H1 (cell line): ENCODE measurements around the gene MARCHF10. TPM values are rescaled to one million over a fixed set of nuclear protein-coding genes. Genes with fewer than 3 reads are reported as not detected.

Experiments used
- CTCF ChIA-PET: fragments of 300-600 bp; sonication (Branson Sonifier 250); formaldehyde crosslinking; loops from one replicate; lab custom pipeline; 2021; ENCODE audit not compliant: partially characterized antibody; lab: Charles Lee
- POLR2A ChIA-PET: fragments of 300-600 bp; sonication (Branson Sonifier 250); formaldehyde crosslinking; loops from one replicate; lab custom pipeline; 2021; ENCODE audit warnings: inconsistent platforms; ENCODE audit not compliant: partially characterized antibody; lab: Charles Lee
- DNase-seq, 2 experiments: peaks; one replicate each; pipeline versions ENCODE4 v3.0.0 to v3.0.0-alpha.2; 2010 to 2022; ENCODE audit warnings: low spot score in 2 of 2, low read depth in 1 of 2, mixed read lengths in 1 of 2
- FAIRE-seq: peaks from 2 replicates; lab custom pipeline; 2011; peaks lifted over from hg19 to GRCh38; lab: Jason Lieb, UNC
- H2AFZ ChIP-seq: 2 replicates; pipeline ENCODE4 v1.8.1; 2012; ENCODE audit warnings: low read length, inconsistent platforms
- H2AK5ac ChIP-seq: 2 replicates; pipeline ENCODE4 v1.6.1; 2013; ENCODE audit warnings: low read depth, low read length
- H2BK120ac ChIP-seq: replicated peaks from 2 replicates; pipeline ENCODE3; 2013; ENCODE audit warnings: low read depth, low read length, inconsistent platforms
- H2BK12ac ChIP-seq: 2 replicates; pipeline ENCODE4 v1.6.1; 2013; ENCODE audit warnings: low read depth, low read length
- H2BK15ac ChIP-seq: 2 replicates; pipeline ENCODE4 v1.6.1; 2013; ENCODE audit warnings: low read length
- H2BK20ac ChIP-seq: 2 replicates; pipeline ENCODE4 v1.6.1; 2013; ENCODE audit warnings: low read length
- H2BK5ac ChIP-seq: 2 replicates; pipeline ENCODE4 v1.6.1; 2013; ENCODE audit warnings: low read depth, low read length
- H3K14ac ChIP-seq: 2 replicates; pipeline ENCODE4 v1.6.1; 2013; ENCODE audit warnings: inconsistent platforms; ENCODE audit not compliant: insufficient read length
- H3K18ac ChIP-seq: 2 replicates; pipeline ENCODE4 v1.6.1; 2013; ENCODE audit warnings: low read length; ENCODE audit errors: extremely low read depth
- H3K23ac ChIP-seq: 2 replicates; pipeline ENCODE4 v1.6.1; 2013; ENCODE audit warnings: inconsistent platforms; ENCODE audit not compliant: insufficient read length
- H3K23me2 ChIP-seq: 2 replicates; pipeline ENCODE4 v1.6.1; 2013; ENCODE audit warnings: low read depth, low read length
- H3K27ac ChIP-seq: 2 replicates; pipeline ENCODE4 v1.6.1; 2011; ENCODE audit warnings: low read depth, low read length, inconsistent platforms
- H3K27me3 ChIP-seq, 4 experiments: replicated peaks in 1 of 4; 1 replicate in 1 of 4; 2 replicates in 3 of 4; pipeline versions ENCODE4 v1.6.1 to v1.8.1; 2011 to 2013; ENCODE audit warnings: low read length in 3 of 4, mild to moderate bottlenecking in 3 of 4, inconsistent platforms in 2 of 4, mixed read lengths in 2 of 4, moderate library complexity in 1 of 4; ENCODE audit not compliant: control insufficient read depth in 3 of 4, insufficient read depth in 3 of 4; ENCODE audit errors: extremely low read depth in 1 of 4
- H3K36me3 ChIP-seq, 4 experiments: 2 replicates each; pipeline versions ENCODE4 v1.6.1 to v1.8.1; 2011 to 2013; ENCODE audit warnings: mild to moderate bottlenecking in 4 of 4, low read length in 3 of 4, moderate library complexity in 2 of 4, control low read depth in 1 of 4, inconsistent platforms in 1 of 4; ENCODE audit not compliant: insufficient read depth in 4 of 4, control insufficient read depth in 2 of 4
- H3K4ac ChIP-seq: replicated peaks from 2 replicates; pipeline ENCODE3; 2013; ENCODE audit warnings: low read length, low read depth, mixed read lengths, inconsistent platforms; ENCODE audit not compliant: insufficient read length
- H3K4me1 ChIP-seq, 4 experiments: replicated peaks in 1 of 4; 1 replicate in 1 of 4; 2 replicates in 3 of 4; pipeline versions ENCODE4 v1.6.1 to v1.8.1; 2011 to 2013; ENCODE audit warnings: low read length in 3 of 4, inconsistent platforms in 2 of 4, mixed read lengths in 1 of 4; ENCODE audit not compliant: insufficient read depth in 4 of 4, control insufficient read depth in 3 of 4
- H3K4me2 ChIP-seq, 2 experiments: 2 replicates each; pipeline versions ENCODE4 v1.6.1 to v1.8.1; 2011 to 2013; ENCODE audit warnings: low read depth in 2 of 2, low read length in 2 of 2, control low read depth in 1 of 2, inconsistent platforms in 1 of 2, mild to moderate bottlenecking in 1 of 2; ENCODE audit not compliant: insufficient read depth in 1 of 2
- H3K4me3 ChIP-seq, 4 experiments: fragments of 200-600, 300-600 bp in 1 of 4; sonication (generic), shearing (Covaris generic), sonication (Bioruptor Twin) in 1 of 4; 2 replicates each; pipeline versions ENCODE4 v1.5.1 to v1.8.1; 2011 to 2016; ENCODE audit warnings: low read length in 4 of 4, low read depth in 3 of 4, control low read depth in 2 of 4, inconsistent platforms in 2 of 4, mild to moderate bottlenecking in 2 of 4, mixed read lengths in 1 of 4, moderate library complexity in 1 of 4; ENCODE audit not compliant: insufficient read depth in 2 of 4; ENCODE audit errors: extremely low read depth in 1 of 4
- H3K56ac ChIP-seq: replicated peaks from 2 replicates; pipeline ENCODE3; 2013; ENCODE audit warnings: low read depth, mild to moderate bottlenecking, mixed read lengths, low read length, inconsistent platforms; ENCODE audit not compliant: insufficient read length
- H3K79me1 ChIP-seq: 2 replicates; pipeline ENCODE4 v1.6.1; 2013; ENCODE audit warnings: low read depth, low read length, control low read depth
- H3K79me2 ChIP-seq, 2 experiments: 2 replicates each; pipeline versions ENCODE4 v1.6.1 to v1.8.1; 2012 to 2013; ENCODE audit warnings: low read length in 2 of 2, mild to moderate bottlenecking in 2 of 2, inconsistent platforms in 1 of 2; ENCODE audit not compliant: insufficient read depth in 2 of 2, control insufficient read depth in 1 of 2
- H3K9ac ChIP-seq, 4 experiments: replicated peaks in 1 of 4; 1 replicate in 1 of 4; 2 replicates in 3 of 4; pipeline versions ENCODE4 v1.6.1 to v1.8.1; 2011 to 2013; ENCODE audit warnings: low read depth in 3 of 4, low read length in 3 of 4, control low read depth in 2 of 4, mild to moderate bottlenecking in 2 of 4, moderate library complexity in 2 of 4, inconsistent platforms in 1 of 4; ENCODE audit errors: extremely low read depth in 1 of 4
- H3K9me3 ChIP-seq, 2 experiments: 2 replicates each; pipeline versions ENCODE4 v1.6.1 to v1.8.1; 2012 to 2013; ENCODE audit warnings: mild to moderate bottlenecking in 2 of 2, moderate library complexity in 2 of 2, control low read depth in 1 of 2, inconsistent platforms in 1 of 2, low read depth in 1 of 2, low read length in 1 of 2, mixed read lengths in 1 of 2; ENCODE audit not compliant: insufficient read depth in 2 of 2
- H4K20me1 ChIP-seq, 2 experiments: replicated peaks in 1 of 2; 2 replicates each; pipeline versions ENCODE3 to v1.8.1; 2011 to 2013; ENCODE audit warnings: inconsistent platforms in 2 of 2, low read length in 2 of 2, mild to moderate bottlenecking in 1 of 2; ENCODE audit not compliant: insufficient read depth in 2 of 2, control insufficient read depth in 1 of 2
- H4K5ac ChIP-seq: 2 replicates; pipeline ENCODE4 v1.6.1; 2013; ENCODE audit warnings: low read length, low read depth, mixed read lengths, inconsistent platforms; ENCODE audit not compliant: insufficient read length
- H4K8ac ChIP-seq: 2 replicates; pipeline ENCODE4 v1.8.0; 2013; ENCODE audit warnings: mild to moderate bottlenecking, moderate library complexity, low read length, inconsistent platforms; ENCODE audit not compliant: insufficient read depth; ENCODE audit errors: extremely low read depth
- H4K91ac ChIP-seq: replicated peaks from 2 replicates; pipeline ENCODE3; 2013; ENCODE audit warnings: low read length, mixed read lengths, inconsistent platforms; ENCODE audit not compliant: insufficient read length
- ATF3 ChIP-seq: IDR thresholded peaks from 2 replicates; pipeline ENCODE4 v1.6.1; 2011; ENCODE audit warnings: low read depth, mild to moderate bottlenecking, low read length; ENCODE audit not compliant: insufficient read depth
- BACH1 ChIP-seq: IDR thresholded peaks from 2 replicates; pipeline ENCODE4 v1.6.1; 2012; ENCODE audit warnings: low read length, improper control_type of control experiment
- EGR1 ChIP-seq: IDR thresholded peaks from 2 replicates; pipeline ENCODE4 v1.6.1; 2011; ENCODE audit warnings: low read depth, low read length, borderline replicate concordance
- EP300 ChIP-seq, 2 experiments: IDR thresholded peaks; 1 replicate in 1 of 2; 2 replicates in 1 of 2; pipeline ENCODE4 v1.6.1; 2011 to 2012; ENCODE audit warnings: low read depth in 2 of 2, low read length in 2 of 2, mild to moderate bottlenecking in 2 of 2, borderline replicate concordance in 1 of 2, inconsistent platforms in 1 of 2, moderate library complexity in 1 of 2
- GABPA ChIP-seq: IDR thresholded peaks from 2 replicates; pipeline ENCODE4 v1.6.1; 2011; ENCODE audit warnings: mild to moderate bottlenecking, low read length, moderate library complexity, borderline replicate concordance; ENCODE audit not compliant: insufficient read depth
- HDAC6 ChIP-seq: IDR thresholded peaks from one replicate; pipeline ENCODE4 v1.7.1; 2012; ENCODE audit warnings: low read depth, mild to moderate bottlenecking, inconsistent platforms, low read length, moderate library complexity
- JUN ChIP-seq: IDR thresholded peaks from 2 replicates; pipeline ENCODE4 v1.6.1; 2011; ENCODE audit warnings: low read depth, mild to moderate bottlenecking, improper control_type of control experiment, low read length
- KDM4A ChIP-seq: IDR thresholded peaks from one replicate; pipeline ENCODE4 v1.7.1; 2012; ENCODE audit warnings: low read depth, mild to moderate bottlenecking, moderate library complexity, low read length, inconsistent platforms; ENCODE audit not compliant: severe bottlenecking
- MAFK ChIP-seq: IDR thresholded peaks from 2 replicates; pipeline ENCODE4 v1.6.1; 2012; ENCODE audit warnings: low read depth, mild to moderate bottlenecking, improper control_type of control experiment, low read length
- SIX5 ChIP-seq: IDR thresholded peaks from 2 replicates; pipeline ENCODE4 v1.6.1; 2011; ENCODE audit warnings: mild to moderate bottlenecking, low read depth, low read length
- SP2 ChIP-seq: IDR thresholded peaks from 2 replicates; pipeline ENCODE4 v1.6.1; 2012; ENCODE audit warnings: mild to moderate bottlenecking, low read length, inconsistent platforms
- SRF ChIP-seq: IDR thresholded peaks from 2 replicates; pipeline ENCODE4 v1.6.1; 2011; ENCODE audit warnings: mild to moderate bottlenecking, low read depth, low read length, moderate library complexity
- TAF1 ChIP-seq: IDR thresholded peaks from 2 replicates; pipeline ENCODE4 v1.6.1; 2011; ENCODE audit warnings: mild to moderate bottlenecking, low read depth, low read length
- TCF12 ChIP-seq: IDR thresholded peaks from 2 replicates; pipeline ENCODE4 v1.6.1; 2011; ENCODE audit warnings: low read depth, mild to moderate bottlenecking, low read length
- TEAD4 ChIP-seq: IDR thresholded peaks from 2 replicates; pipeline ENCODE4 v1.6.1; 2012; ENCODE audit warnings: low read depth, low read length, inconsistent platforms, mixed read lengths
- WGBS, 2 experiments: shearing (Covaris generic) in 1 of 2; methylation state at CpG; one replicate each; pipeline versions ENCODE4 v1.1.6 to v1.1.7; 2013 to 2015; ENCODE audit warnings: low lambda C conversion rate in 2 of 2, mixed read lengths in 2 of 2, inconsistent platforms in 1 of 2, low coverage in 1 of 2, missing lambda C conversion rate in 1 of 2; ENCODE audit not compliant: insufficient replicate concordance in 2 of 2, insufficient coverage in 1 of 2, insufficient read length in 1 of 2; ENCODE audit errors: extremely low coverage in 1 of 2, missing lambda C conversion rate in 1 of 2; 5-methylcytosine and 5-hydroxymethylcytosine counted together
- polyA plus RNA-seq, 7 experiments: library from polyadenylated mRNA; depleted of rRNA in 3 of 7; stranded (reverse) in 5 of 7; unstranded in 2 of 7; fragments of >200 nt in 5 of 7; fragments of 200-250 nt in 2 of 7; gene quantifications; 1 replicate in 5 of 7; 2 replicates in 1 of 7; 4 replicates in 1 of 7; pipeline versions ENCODE4 v1.2.1 to v1.2.3, GENCODE V29; 2011 to 2013; ENCODE audit warnings: missing spikeins in 2 of 7, mixed read lengths in 2 of 7
- total RNA-seq: library from RNA; stranded (reverse); fragmentation: NEBNext Ultra II Directional; extraction: Animal tissue kit (Norgen Biotek cat#: 25700); gene quantifications from 2 replicates; pipeline ENCODE4 v1.2.1, GENCODE V29; 2021

Gene MARCHF10
- total and polyA plus RNA-seq, 2 of the 8 experiments (the other 6 are each of a cell fraction or from before 2014, with no cell fraction given): 0.48 to 0.73 TPM

DNA sequence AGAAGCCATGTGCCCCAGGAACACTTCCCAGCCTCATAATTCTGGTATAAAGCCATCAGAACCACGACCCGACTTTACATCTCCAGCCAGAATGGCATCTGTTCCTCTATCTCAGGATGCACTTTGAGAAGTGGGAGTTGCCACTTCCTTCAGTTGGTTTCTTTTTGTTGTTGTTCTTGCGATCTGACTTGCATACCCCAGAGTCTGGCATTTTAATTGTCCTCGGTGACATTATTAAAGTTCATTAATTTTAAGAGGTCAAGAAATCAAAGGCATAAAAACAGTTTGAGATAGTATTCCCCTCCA is 13.5 kb downstream of the MARCHF10 start:
- no peak overlapping the region for H3K14ac ChIP-seq
- no peak overlapping the region for H4K8ac ChIP-seq
- H3K4me1 ChIP-seq: no peaks in the 10 kb centered on the region
- no peaks in the 10 kb centered on the region; a peak in 1 of 4 replicates for H3K9me3 ChIP-seq
- no peak overlapping the region for H3K23ac ChIP-seq
- no peak overlapping the region for H3K18ac ChIP-seq
- H4K5ac ChIP-seq: no peak overlapping the region
- no peaks in the 10 kb centered on the region for H3K79me1 ChIP-seq
- H2BK20ac ChIP-seq: no peak overlapping the region
- no peak overlapping the region for H3K4me3 ChIP-seq
- POLR2A ChIA-PET: no interaction called here
- H2AK5ac ChIP-seq: no peak overlapping the region
- H3K79me2 ChIP-seq: no peaks in the 10 kb centered on the region
- DNase-seq: no peak
- H2AFZ ChIP-seq: no peak overlapping the region
- H2BK12ac ChIP-seq: no peak overlapping the region
- no peak overlapping the region for H3K56ac ChIP-seq
- H3K9ac ChIP-seq: no peak overlapping the region; a peak in 1 of 7 replicates
- no peak overlapping the region for H3K4me2 ChIP-seq
- H4K20me1 ChIP-seq: peaks cover 0 to 3% of the 10 kb centered on the region in 2 experiments
- no peak for FAIRE-seq
- no peak overlapping the region for H3K27ac ChIP-seq
- CTCF ChIA-PET: no interaction called here
- H3K4ac ChIP-seq: no peak overlapping the region
- peaks cover 22% of the 10 kb centered on the region; the same call in 1 of the 2 replicates for H3K23me2 ChIP-seq
- no peak overlapping the region for H4K91ac ChIP-seq
- no peak for TF ChIP-seq SP2
- TF ChIP-seq MAFK: no peak
- TF ChIP-seq HDAC6: no peak
- TF ChIP-seq TAF1: no peak
- no peak for TF ChIP-seq EP300 (IDR thresholded peaks at IDR 0.05; ENCODE audit: borderline replicate concordance in 1 of 2, low read depth in 2 of 2, low read length in 2 of 2)
- TF ChIP-seq SRF: no peak
- TF ChIP-seq JUN: no peak
- no peak for TF ChIP-seq GABPA
- TF ChIP-seq EGR1: no peak
- no peak for TF ChIP-seq TCF12
- no peak for TF ChIP-seq TEAD4
- TF ChIP-seq BACH1: no peak
- TF ChIP-seq KDM4A: no peak
- TF ChIP-seq SIX5: no peak
- TF ChIP-seq ATF3: no peak
- no peaks in the 10 kb centered on the region for H3K27me3 ChIP-seq
- no peak overlapping the region for H2BK5ac ChIP-seq
- H2BK120ac ChIP-seq: no peak overlapping the region
- H2BK15ac ChIP-seq: no peak overlapping the region
- 85% methylated on average over 4 of the region's 4 CpGs; no CpG with 5 or more reads in 1 of the 2 experiments for WGBS, 2 experiments
- H3K36me3 ChIP-seq: no peaks in the 10 kb centered on the region
